Fibroblast of lung (primary cell): ENCODE data around the gene ARHGAP21. TPM values are rescaled to one million over a fixed set of nuclear protein-coding genes. Genes with fewer than 3 reads are reported as not detected.

Experiments
- DNase-seq, 2 donors: peaks; one replicate each; pipeline versions ENCODE4 v3.0.0 to v3.0.0-alpha.2; 2010; ENCODE audit warnings: low read depth in 2 of 2
- H2AFZ ChIP-seq: 2 replicates; pipeline ENCODE4 v1.5.1; 2012; ENCODE audit warnings: low read length, control low read depth, inconsistent platforms
- H3K27ac ChIP-seq: 2 replicates; pipeline ENCODE4 v1.5.1; 2011; ENCODE audit warnings: low read length, control low read depth; ENCODE audit not compliant: insufficient read depth
- H3K27me3 ChIP-seq: 2 replicates; pipeline ENCODE4 v1.5.1; 2011; ENCODE audit warnings: mild to moderate bottlenecking, low read length; ENCODE audit not compliant: control insufficient read depth, insufficient read depth
- H3K36me3 ChIP-seq: 2 replicates; pipeline ENCODE4 v1.5.1; 2011; ENCODE audit warnings: low read length; ENCODE audit not compliant: control insufficient read depth, insufficient read depth
- H3K4me1 ChIP-seq: 2 replicates; pipeline ENCODE4 v1.5.1; 2011; ENCODE audit warnings: low read length; ENCODE audit not compliant: control insufficient read depth, insufficient read depth; ENCODE audit errors: extremely low read depth
- H3K4me2 ChIP-seq: 2 replicates; pipeline ENCODE4 v1.5.1; 2011; ENCODE audit warnings: low read length, control low read depth; ENCODE audit not compliant: insufficient read depth; ENCODE audit errors: extremely low read depth
- H3K4me3 ChIP-seq, 4 experiments: fragments of 200-600 bp in 1 of 4; sonication (generic) in 1 of 4; replicated peaks in 1 of 4; 2 replicates each; pipeline ENCODE4 v1.5.1; 2011 to 2016; ENCODE audit warnings: low read length in 4 of 4, low read depth in 3 of 4, mild to moderate bottlenecking in 3 of 4, control low read depth in 2 of 4, inconsistent platforms in 1 of 4, mixed read lengths in 1 of 4; ENCODE audit not compliant: insufficient read depth in 1 of 4; ENCODE audit errors: control extremely low read depth in 1 of 4
- H3K79me2 ChIP-seq: 2 replicates; pipeline ENCODE4 v1.5.1; 2012; ENCODE audit warnings: mild to moderate bottlenecking, low read length, inconsistent platforms; ENCODE audit not compliant: control insufficient read depth, insufficient read depth
- H3K9ac ChIP-seq: 2 replicates; pipeline ENCODE4 v1.5.1; 2011; ENCODE audit warnings: mild to moderate bottlenecking, low read length, control low read depth; ENCODE audit not compliant: insufficient read depth
- H3K9me3 ChIP-seq: 2 replicates; pipeline ENCODE4 v1.5.1; 2012; ENCODE audit warnings: low read depth, low read length; ENCODE audit not compliant: control insufficient read depth, insufficient read depth
- H4K20me1 ChIP-seq: 2 replicates; pipeline ENCODE4 v1.5.1; 2011; ENCODE audit warnings: low read length; ENCODE audit not compliant: control insufficient read depth, insufficient read depth; ENCODE audit errors: extremely low read depth
- EZH2 ChIP-seq: IDR thresholded peaks from 2 replicates; pipeline ENCODE4 v1.5.1; 2012; ENCODE audit warnings: low read length, control low read depth, mild to moderate bottlenecking; ENCODE audit errors: missing control alignments
- polyA plus RNA-seq, 2 donors: library from polyadenylated mRNA; depleted of rRNA in 1 of 2; stranded (reverse) in 1 of 2; unstranded in 1 of 2; fragments of >200 nt; gene quantifications; 2 replicates each; pipeline ENCODE4 v1.2.1, GENCODE V29; 2011 to 2012; ENCODE audit warnings: missing spikeins in 1 of 2
- total RNA-seq: library from RNA; depleted of rRNA; stranded (reverse); fragments of >200 nt; gene quantifications from 2 replicates; pipeline ENCODE4 v1.2.1, GENCODE V29; 2014
- TF ChIP-seq, protein P1 (sequence below), 2 donors: IDR thresholded peaks in 1 of 2; conservative IDR thresholded peaks in 1 of 2; 1 replicate in 1 of 2; 2 replicates in 1 of 2; pipeline ENCODE4 v1.5.1; 2011 to 2012; ENCODE audit warnings: low read length in 2 of 2, control low read depth in 1 of 2, inconsistent platforms in 1 of 2, low read depth in 1 of 2, mild to moderate bottlenecking in 1 of 2

ARHGAP21 gene
- total and polyA plus RNA-seq, 2 donors (not counting 1 experiment from before 2014, with no cell fraction given): 105 to 173 TPM

GRCh38 chr10:24703700-24704099, 20.0 kb downstream of the ARHGAP21 start:
- Histone ChIP-seq H3K4me3 (peak overlapping the region in 1 of 4 experiments; percentile 23), H3K4me2 (peak overlapping the region; percentile 90), H3K9ac (no peak overlapping the region), H3K36me3 (no peaks in the 10 kb centered on the region), H4K20me1 (no peaks in the 10 kb centered on the region), H3K4me1 (peaks cover 24% of the 10 kb centered on the region), H3K27me3 (no peaks in the 10 kb centered on the region), H3K27ac (peak overlapping the region; percentile 67), H2AFZ (no peak overlapping the region), H3K9me3 (no peaks in the 10 kb centered on the region), H3K79me2 (peaks cover 93% of the 10 kb centered on the region)
- TF ChIP-seq, protein P1, sequence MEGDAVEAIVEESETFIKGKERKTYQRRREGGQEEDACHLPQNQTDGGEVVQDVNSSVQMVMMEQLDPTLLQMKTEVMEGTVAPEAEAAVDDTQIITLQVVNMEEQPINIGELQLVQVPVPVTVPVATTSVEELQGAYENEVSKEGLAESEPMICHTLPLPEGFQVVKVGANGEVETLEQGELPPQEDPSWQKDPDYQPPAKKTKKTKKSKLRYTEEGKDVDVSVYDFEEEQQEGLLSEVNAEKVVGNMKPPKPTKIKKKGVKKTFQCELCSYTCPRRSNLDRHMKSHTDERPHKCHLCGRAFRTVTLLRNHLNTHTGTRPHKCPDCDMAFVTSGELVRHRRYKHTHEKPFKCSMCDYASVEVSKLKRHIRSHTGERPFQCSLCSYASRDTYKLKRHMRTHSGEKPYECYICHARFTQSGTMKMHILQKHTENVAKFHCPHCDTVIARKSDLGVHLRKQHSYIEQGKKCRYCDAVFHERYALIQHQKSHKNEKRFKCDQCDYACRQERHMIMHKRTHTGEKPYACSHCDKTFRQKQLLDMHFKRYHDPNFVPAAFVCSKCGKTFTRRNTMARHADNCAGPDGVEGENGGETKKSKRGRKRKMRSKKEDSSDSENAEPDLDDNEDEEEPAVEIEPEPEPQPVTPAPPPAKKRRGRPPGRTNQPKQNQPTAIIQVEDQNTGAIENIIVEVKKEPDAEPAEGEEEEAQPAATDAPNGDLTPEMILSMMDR (conservative IDR thresholded peaks at IDR 0.05 in 1 of 2, IDR thresholded peaks at IDR 0.05 in 1 of 2; ENCODE audit: low read depth in 1 of 2, low read length in 2 of 2): no peak
- no peak for TF ChIP-seq EZH2
- peak; percentile 76 to 93 for DNase-seq

GRCh38 chr10:24701447-24701846, 22.2 kb downstream of the ARHGAP21 start:
- Histone ChIP-seq H3K79me2 (peaks cover 92% of the 10 kb centered on the region), H3K9ac (no peak overlapping the region), H3K27ac (no peak overlapping the region), H4K20me1 (no peaks in the 10 kb centered on the region), H3K9me3 (no peaks in the 10 kb centered on the region), H2AFZ (no peak overlapping the region), H3K4me3 (no peak overlapping the region), H3K4me2 (no peak overlapping the region), H3K36me3 (no peaks in the 10 kb centered on the region), H3K4me1 (peaks cover 15% of the 10 kb centered on the region), H3K27me3 (no peaks in the 10 kb centered on the region)
- peak in 1 of 2 donors; percentile 43 for DNase-seq
- TF ChIP-seq EZH2: no peak
- TF ChIP-seq, protein P1 (conservative IDR thresholded peaks at IDR 0.05 in 1 of 2, IDR thresholded peaks at IDR 0.05 in 1 of 2; ENCODE audit: low read depth in 1 of 2, low read length in 2 of 2): no peak

DNA sequence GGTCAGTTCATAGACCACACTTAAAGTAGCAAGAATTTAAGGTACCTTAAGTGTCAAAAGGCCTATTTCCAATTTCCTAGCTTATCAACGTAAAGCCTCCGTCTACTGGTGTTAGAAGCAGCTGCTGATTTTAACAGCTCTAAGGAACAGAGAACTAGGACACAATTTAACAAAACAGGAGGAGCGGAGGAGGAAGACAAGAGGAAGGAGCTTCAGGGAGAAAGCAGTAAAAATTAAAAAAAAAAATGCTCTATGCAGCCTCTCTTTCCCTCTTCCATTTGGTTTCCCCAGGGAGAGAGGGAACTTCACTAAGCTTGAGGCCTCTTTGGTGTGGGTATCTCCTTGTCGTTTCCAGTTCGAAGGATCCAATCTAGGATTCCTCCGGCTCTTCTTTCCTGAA, 22.7 kb downstream of the ARHGAP21 start:
- H3K4me3 ChIP-seq: no peak overlapping the region
- H3K9me3 ChIP-seq: no peaks in the 10 kb centered on the region
- TF ChIP-seq EZH2: no peak
- TF ChIP-seq, protein P1 (conservative IDR thresholded peaks at IDR 0.05 in 1 of 2, IDR thresholded peaks at IDR 0.05 in 1 of 2; ENCODE audit: low read depth in 1 of 2, low read length in 2 of 2): no peak
- H3K4me2 ChIP-seq: no peak overlapping the region
- H2AFZ ChIP-seq: no peak overlapping the region
- H3K79me2 ChIP-seq: peaks cover 93% of the 10 kb centered on the region
- H4K20me1 ChIP-seq: no peaks in the 10 kb centered on the region
- no peaks in the 10 kb centered on the region for H3K36me3 ChIP-seq
- no peak overlapping the region for H3K27ac ChIP-seq
- H3K4me1 ChIP-seq: peaks cover 14% of the 10 kb centered on the region
- no peaks in the 10 kb centered on the region for H3K27me3 ChIP-seq
- H3K9ac ChIP-seq: no peak overlapping the region
- DNase-seq: no peak
